Left ventricle myocardium inferior (tissue), 1 donor: Measurements from ENCODE around the gene STK38L. TPM values are rescaled to one million over a fixed set of nuclear protein-coding genes. Genes with fewer than 3 reads are reported as not detected.

Experiments used
- DNase-seq: peaks from one replicate; pipeline ENCODE4 v3.0.0-alpha.2; 2020
- H3K27ac ChIP-seq: fragments of 200-600 bp; replicated peaks from 2 replicates; pipeline ENCODE4 v1.8.0; 2021
- H3K27me3 ChIP-seq: fragments of 200-600 bp; 2 replicates; pipeline ENCODE4 v1.8.0; 2021; ENCODE audit warnings: low read depth
- H3K36me3 ChIP-seq: fragments of 200-600 bp; 2 replicates; pipeline ENCODE4 v1.8.0; 2021
- H3K4me1 ChIP-seq: fragments of 200-600 bp; 2 replicates; pipeline ENCODE4 v1.8.0; 2021
- H3K4me3 ChIP-seq: fragments of 200-600 bp; 2 replicates; pipeline ENCODE4 v1.8.0; 2021; ENCODE audit warnings: mild to moderate bottlenecking, moderate library complexity
- H3K9me3 ChIP-seq: fragments of 200-600 bp; replicated peaks from 2 replicates; pipeline ENCODE4 v1.8.0; 2021
- CTCF ChIP-seq: fragments of 200-600 bp; IDR thresholded peaks from 2 replicates; pipeline ENCODE4 v1.8.0; 2021; ENCODE audit warnings: antibody characterized with exemption, mild to moderate bottlenecking, borderline replicate concordance
- intact Hi-C: fragments of 100-400 bp; cut with micrococcal nuclease; formaldehyde crosslinking; loops from one replicate; pipeline ENCODE4 v1.11.0; 2022
- total RNA-seq: library from RNA; stranded (reverse); fragmentation: NEBNext Ultra II Directional; extraction: Animal tissue kit (Norgen Biotek cat#: 25700); gene quantifications from one replicate; pipeline ENCODE4 v1.2.1, GENCODE V29; 2021
- donor health status: DM: no; HTN: yes; CAD: no; lungs with severe emphysema.

STK38L gene
- total RNA-seq, 1 donor from 2014 or later, result 75.4 TPM

GRCh38 chr12:27206801-27207502 lies 37.1 kb upstream of the STK38L start:
- Histone ChIP-seq H3K4me1 (peaks cover 5% of the 10 kb centered on the region), H3K9me3 (peaks cover 15% of the 10 kb centered on the region), H3K27me3 (no peaks in the 10 kb centered on the region), H3K4me3 (no peak overlapping the region), H3K27ac (no peak overlapping the region), H3K36me3 (no peaks in the 10 kb centered on the region)
- intact Hi-C loops, result no loop called here
- no peak for TF ChIP-seq CTCF
- no peak for DNase-seq

- intact Hi-C loops, result no loop called here
- H3K9me3 ChIP-seq, result peaks cover 15% of the 10 kb centered on the region
- TF ChIP-seq CTCF, result no peak
- H3K4me1 ChIP-seq, result no peaks in the 10 kb centered on the region
- no peaks in the 10 kb centered on the region for H3K27me3 ChIP-seq
- H3K27ac ChIP-seq, result no peak overlapping the region
- no peak for DNase-seq
- no peak overlapping the region for H3K4me3 ChIP-seq
- H3K36me3 ChIP-seq, result no peaks in the 10 kb centered on the region
These were observed 36.3 kb upstream of the STK38L start for GRCh38 chr12:27207615-27208413.

GRCh38 chr12:27208414-27208750 lies 35.7 kb upstream of the STK38L start:
- H3K4me3 ChIP-seq, result no peak overlapping the region
- no peaks in the 10 kb centered on the region for H3K4me1 ChIP-seq
- intact Hi-C loops, result no loop called here
- H3K9me3 ChIP-seq, result peaks cover 15% of the 10 kb centered on the region
- no peak overlapping the region for H3K27ac ChIP-seq
- no peaks in the 10 kb centered on the region for H3K36me3 ChIP-seq
- DNase-seq, result no peak
- H3K27me3 ChIP-seq, result no peaks in the 10 kb centered on the region
- no peak for TF ChIP-seq CTCF

- H3K27ac ChIP-seq, result no peak overlapping the region
- H3K4me1 ChIP-seq, result no peaks in the 10 kb centered on the region
- H3K27me3 ChIP-seq, result no peaks in the 10 kb centered on the region
- H3K36me3 ChIP-seq, result no peaks in the 10 kb centered on the region
- H3K4me3 ChIP-seq, result no peak overlapping the region
- peaks cover 15% of the 10 kb centered on the region for H3K9me3 ChIP-seq
- DNase-seq, result no peak
- intact Hi-C loops, result no loop called here
- no peak for TF ChIP-seq CTCF
These were observed 34.7 kb upstream of the STK38L start for GRCh38 chr12:27209257-27209910.

- no peaks in the 10 kb centered on the region for H3K27me3 ChIP-seq
- no peak overlapping the region for H3K27ac ChIP-seq
- H3K4me1 ChIP-seq, result no peaks in the 10 kb centered on the region
- H3K4me3 ChIP-seq, result no peak overlapping the region
- no peaks in the 10 kb centered on the region for H3K36me3 ChIP-seq
- intact Hi-C loops, result no loop called here
- no peak for TF ChIP-seq CTCF
- DNase-seq, result no peak
- H3K9me3 ChIP-seq, result peaks cover 15% of the 10 kb centered on the region
These were observed 33.9 kb upstream of the STK38L start for GRCh38 chr12:27210187-27210586.
